ENCODE data around the gene PLCL2.
"Not testable (repeated sequence)": the region's sequence is repeated elsewhere in the genome, so short reads cannot be mapped to it uniquely, and the experiment has no call there.

Gene PLCL2

GRCh38 chr3:16978234-16978920 lies 93.6 kb downstream of the PLCL2 start:
- no peak for FAIRE-seq

- no peak for FAIRE-seq
Observed at GRCh38 chr3:16978921-16979271, 94.1 kb downstream of the PLCL2 start.

- not testable (repeated sequence) for FAIRE-seq
Observed at GRCh38 chr3:16979769-16980515, 95.2 kb downstream of the PLCL2 start.

- FAIRE-seq, result not testable (repeated sequence)
Observed at GRCh38 chr3:16980526-16980925, 95.8 kb downstream of the PLCL2 start.

GRCh38 chr3:16982460-16982859 lies 97.7 kb downstream of the PLCL2 start:
- no peak for FAIRE-seq

GRCh38 chr3:16985608-16986007 lies 100.9 kb downstream of the PLCL2 start:
- no peak for FAIRE-seq

- no peak for FAIRE-seq
Observed at GRCh38 chr3:16987141-16987540, 102.4 kb downstream of the PLCL2 start.

GRCh38 chr3:16990163-16990562 lies 105.4 kb downstream of the PLCL2 start:
- FAIRE-seq, result no peak

GRCh38 chr3:16992198-16992597 lies 107.4 kb downstream of the PLCL2 start:
- FAIRE-seq, result no peak

GRCh38 chr3:16993227-16993626 lies 108.5 kb downstream of the PLCL2 start:
- no peak for FAIRE-seq

GRCh38 chr3:16994854-16995525 lies 110.2 kb downstream of the PLCL2 start:
- FAIRE-seq, result no peak

- FAIRE-seq, result no peak
Observed at GRCh38 chr3:16995601-16996000, 110.8 kb downstream of the PLCL2 start.

GRCh38 chr3:16998236-16998923 lies 113.6 kb downstream of the PLCL2 start:
- FAIRE-seq, result no peak

GRCh38 chr3:16999161-16999560 lies 114.4 kb downstream of the PLCL2 start:
- no peak for FAIRE-seq

GRCh38 chr3:16999871-17000270 lies 115.1 kb downstream of the PLCL2 start:
- no peak for FAIRE-seq

- no peak for FAIRE-seq
Observed at GRCh38 chr3:17003457-17003856, 118.7 kb downstream of the PLCL2 start.

- FAIRE-seq, result no peak
Observed at GRCh38 chr3:17006132-17006852, 121.5 kb downstream of the PLCL2 start.

GRCh38 chr3:17007284-17007683 lies 122.5 kb downstream of the PLCL2 start:
- FAIRE-seq, result no peak

- no peak for FAIRE-seq
Observed at GRCh38 chr3:17009826-17010225, 125.1 kb downstream of the PLCL2 start.

GRCh38 chr3:17011728-17012338 lies 127.1 kb downstream of the PLCL2 start:
- FAIRE-seq, result no peak

GRCh38 chr3:17013050-17013449 lies 128.3 kb downstream of the PLCL2 start:
- no peak for FAIRE-seq

GRCh38 chr3:17013571-17013970 lies 128.8 kb downstream of the PLCL2 start:
- FAIRE-seq, result no peak

Measured in endometrium (tissue), 2 donors.